MV-4-11 (cell line): Measurements from ENCODE around the gene AURKB.
A peak's percentile ranks its signal among the peaks of the same experiment; 100 is the strongest.
"Not testable (repeated sequence)": the region's sequence is repeated elsewhere in the genome, so short reads cannot be mapped to it uniquely, and the experiment has no call there.

Source experiments
- DNase-seq: peaks from one replicate; lab custom pipeline; 2025; lab: John Stamatoyannopoulos, UW

The AURKB gene

GRCh38 chr17:8187517-8188262 is 22.7 kb downstream of the AURKB start:
- peak; percentile 99 for DNase-seq

DNA sequence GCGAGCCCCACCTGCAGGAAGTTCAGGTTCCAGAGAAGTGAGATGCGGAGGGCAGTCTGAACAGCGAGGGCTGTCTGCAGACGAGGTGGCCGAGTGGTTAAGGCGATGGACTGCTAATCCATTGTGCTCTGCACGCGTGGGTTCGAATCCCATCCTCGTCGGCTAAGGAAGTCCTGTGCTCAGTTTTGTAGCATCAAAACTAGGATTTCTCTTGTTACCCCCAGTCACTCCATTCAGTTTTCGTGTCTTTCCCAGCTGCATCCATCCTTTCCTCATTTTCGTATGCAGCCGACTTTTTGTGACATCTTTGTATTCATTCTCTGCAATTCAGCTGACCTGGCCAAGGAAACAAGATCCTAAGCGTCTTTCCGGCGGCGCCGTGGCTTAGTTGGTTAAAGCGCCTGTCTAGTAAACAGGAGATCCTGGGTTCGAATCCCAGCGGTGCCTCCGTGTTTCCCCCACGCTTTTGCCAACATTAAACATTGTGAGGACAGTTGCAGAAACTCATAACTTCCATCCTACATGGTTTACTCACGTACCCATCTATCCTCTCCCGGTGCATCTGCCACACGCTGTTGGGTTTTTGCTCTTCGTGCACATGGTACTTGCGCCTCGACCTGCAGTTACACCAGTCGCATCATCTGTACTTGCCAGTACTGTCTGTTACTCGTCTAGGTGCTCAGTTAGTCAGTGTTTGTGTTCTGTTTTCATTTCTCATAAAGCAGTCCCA is 23.4 kb downstream of the AURKB start:
- peak; percentile 98 for DNase-seq

- no peak for DNase-seq
Measured at GRCh38 chr17:8186446-8186786, 24.0 kb downstream of the AURKB start.

DNA sequence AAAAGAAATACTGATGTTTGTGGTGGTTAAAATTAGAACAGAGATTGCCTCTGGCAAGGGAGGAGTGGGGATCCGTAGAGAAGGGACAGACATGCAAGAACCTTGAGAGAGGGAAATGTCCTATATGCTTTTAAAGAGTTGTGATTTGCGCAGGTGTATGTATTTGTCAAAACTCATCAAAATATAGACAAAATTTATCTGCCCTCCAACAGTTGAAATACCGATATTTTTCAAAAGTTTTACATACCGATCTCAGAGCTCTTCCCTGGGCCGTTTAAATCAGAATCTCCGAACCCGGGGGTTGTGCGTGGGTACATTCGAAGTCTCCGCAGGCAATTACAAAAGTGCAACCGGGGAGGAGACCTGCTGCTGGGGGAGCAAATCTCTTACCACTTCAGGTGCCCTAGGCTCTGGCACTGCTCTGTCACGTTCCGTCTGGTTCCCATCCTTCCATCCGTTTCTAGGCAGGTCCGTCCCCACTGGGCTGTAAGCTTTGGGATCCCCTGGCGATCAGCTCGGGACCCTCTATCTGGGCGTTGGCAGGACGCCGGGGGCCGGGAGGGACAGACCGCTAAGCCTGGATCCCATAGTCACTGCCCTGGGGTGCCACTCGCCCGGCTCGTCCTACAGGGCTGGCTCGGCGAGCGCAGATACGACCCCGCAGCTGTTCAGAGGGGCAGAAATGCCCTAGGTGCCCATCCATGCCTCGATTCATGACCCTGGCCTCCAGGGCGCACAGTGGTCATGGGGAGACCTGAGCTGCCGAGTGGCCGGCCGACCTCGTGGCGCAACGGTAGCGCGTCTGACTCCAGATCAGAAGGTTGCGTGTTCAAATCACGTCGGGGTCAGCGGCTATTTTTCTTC is 24.6 kb downstream of the AURKB start:
- peak; percentile 66 for DNase-seq

DNA sequence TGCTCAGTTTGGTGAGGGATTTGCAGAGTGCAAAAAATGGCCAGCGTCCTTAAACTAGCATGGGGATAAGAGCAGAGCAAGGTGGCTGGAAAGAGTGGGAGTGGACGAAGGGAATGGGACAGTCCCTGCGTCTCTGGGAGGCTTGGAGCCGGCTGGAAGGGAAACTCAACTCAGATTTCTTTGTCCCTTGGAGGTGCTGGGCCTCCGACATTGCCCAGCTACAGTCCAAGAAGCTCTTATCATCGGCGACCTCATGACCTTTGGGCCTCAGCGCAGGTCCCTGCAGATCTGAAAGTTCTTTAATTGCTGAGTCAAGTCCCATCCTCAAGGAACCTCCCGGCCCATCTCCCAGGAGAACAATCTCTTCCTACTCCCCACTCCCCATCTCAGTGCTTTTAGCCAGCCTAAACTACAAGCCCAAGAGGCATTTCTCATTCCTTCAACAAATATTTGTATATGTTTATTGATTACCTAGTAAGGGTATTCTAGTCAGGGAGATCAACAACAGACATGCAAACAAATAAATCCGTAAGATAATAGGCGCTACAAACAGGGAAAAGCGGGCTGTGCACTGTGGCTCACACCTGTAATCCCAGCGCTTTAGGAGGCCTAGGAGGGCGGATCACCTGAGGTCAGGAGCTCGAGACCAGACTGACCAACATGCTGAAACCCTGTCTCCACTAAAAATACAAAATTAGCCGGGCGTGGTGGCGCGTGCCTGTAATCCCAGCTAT is 33.2 kb downstream of the AURKB start:
- DNase-seq, result no peak

DNA sequence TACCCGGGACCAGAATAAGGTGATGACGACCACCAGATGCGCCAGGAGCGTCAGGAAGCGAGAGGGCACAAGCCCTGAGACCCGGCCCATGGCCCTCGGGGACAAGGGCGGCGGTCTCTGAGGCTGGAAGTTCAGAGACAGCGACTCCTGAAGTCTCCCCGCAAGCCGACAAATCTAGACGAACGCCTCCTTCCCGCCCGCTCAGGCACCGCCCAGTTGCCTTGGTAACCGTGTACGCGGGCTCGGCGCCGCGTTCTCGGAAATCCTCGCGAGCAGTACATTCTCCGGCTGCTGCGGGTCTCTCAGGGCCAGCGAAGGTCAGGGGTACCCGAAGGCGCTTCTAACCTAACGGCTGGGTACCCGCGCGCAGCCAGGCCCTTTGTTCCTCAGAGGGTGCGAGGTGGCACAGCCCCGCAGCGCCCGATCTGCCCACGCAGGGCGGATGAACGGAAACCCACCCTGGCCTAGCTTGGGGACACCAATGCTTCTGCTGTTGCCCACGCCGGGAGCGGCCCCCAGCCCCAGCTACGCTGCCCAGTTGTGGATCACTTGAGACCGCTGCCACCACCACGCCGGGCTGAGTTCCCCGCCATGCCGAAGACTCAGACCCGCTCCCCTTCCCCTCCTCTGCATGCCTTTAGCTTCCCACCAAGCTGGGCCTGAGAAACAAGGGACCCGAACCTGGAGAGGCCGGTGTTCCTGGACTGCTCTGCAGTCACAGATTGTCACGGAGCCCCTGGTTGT is 34.0 kb downstream of the AURKB start, which contains the start of gene TMEM107:
Gene TMEM107, minus strand, starts transcription at position 184 of the 744 bp plus-strand sequence. Its CDS starts 94 bp downstream, at position 90.
- peak; percentile 83 for DNase-seq

- DNase-seq, result peak; percentile 32
Measured at GRCh38 chr17:8175795-8176196, 34.6 kb downstream of the AURKB start.

DNA sequence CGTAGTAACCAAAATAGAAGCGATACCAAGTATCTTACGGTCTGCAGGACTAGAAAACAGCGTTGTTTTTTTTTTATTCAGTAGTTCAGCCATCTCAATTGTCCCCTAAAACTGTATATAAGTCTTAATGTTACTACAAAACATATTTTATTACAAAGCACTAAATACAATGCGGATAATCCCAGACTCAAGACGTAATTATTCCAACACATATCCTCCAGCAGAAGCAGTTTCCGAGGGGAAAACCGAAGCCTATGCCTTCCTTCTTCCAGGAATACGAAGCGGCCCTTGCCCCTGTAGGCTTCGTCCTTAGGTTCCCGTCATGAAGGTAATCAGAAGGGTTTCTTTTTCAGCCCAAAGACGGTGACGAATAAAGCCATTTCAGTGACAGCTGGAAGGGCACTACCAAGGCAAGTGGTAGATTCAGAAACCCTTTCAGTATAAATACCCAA is 36.5 kb downstream of the AURKB start:
- no peak for DNase-seq

DNA sequence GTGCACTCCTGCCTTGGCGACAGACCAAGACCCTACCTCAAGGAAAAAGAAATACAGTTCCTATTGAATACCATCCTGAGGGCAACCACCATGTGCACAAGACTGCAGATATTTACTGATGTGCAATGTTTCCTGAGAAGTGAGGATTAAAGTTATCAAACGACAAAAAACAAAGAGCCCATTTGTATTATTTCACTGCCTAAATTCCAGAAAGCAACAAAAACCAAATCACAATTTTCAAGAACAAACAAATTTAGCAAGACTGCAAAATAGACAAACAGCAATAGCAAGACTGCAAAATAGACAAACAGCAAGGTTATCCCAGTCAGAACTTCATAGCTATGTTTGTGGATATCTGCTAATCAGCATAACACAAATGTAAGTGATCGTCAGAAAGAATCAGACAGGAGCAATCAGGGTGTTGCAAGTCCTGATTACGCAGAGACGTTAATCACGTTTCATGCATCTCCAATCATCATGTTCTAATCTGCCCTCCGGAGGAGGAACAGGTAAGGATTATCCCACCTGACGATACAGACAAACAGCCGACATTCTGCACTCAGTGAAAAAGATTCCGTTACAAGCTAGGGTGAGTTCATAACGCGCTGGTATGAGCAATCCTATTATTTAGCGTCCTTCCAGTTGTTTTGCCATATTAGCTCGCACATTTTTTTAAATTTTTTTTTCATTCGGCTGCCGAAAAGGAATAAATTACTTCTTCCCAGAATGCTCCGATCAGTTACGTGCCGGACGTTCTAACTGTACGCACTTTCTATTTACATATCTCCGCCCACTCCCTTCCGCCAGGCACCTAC is 37.1 kb downstream of the AURKB start:
- DNase-seq, result peak; percentile 99

DNA sequence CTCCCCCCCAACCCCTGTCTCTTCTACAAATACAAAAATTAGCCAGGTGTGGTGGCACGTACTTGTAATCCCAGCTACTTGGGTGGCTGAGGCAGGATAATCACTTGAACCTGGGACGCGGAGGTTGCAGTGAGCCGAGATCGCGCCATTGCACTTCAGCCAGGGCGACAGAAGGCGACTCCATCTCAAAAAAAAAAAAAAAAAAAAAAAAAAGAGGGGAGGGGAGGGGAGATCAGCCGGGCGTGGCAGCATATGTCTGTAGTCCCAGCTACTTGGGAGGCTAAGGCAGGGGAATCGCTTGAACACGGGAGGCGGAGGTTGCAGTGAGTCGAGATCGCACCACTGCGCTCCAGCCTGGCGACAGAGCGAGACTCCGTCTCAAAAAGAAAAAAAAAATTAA is 40.2 kb downstream of the AURKB start:
- not testable (repeated sequence) for DNase-seq

GRCh38 chr17:8167526-8167925 is 42.8 kb downstream of the AURKB start:
- DNase-seq, result no peak

GRCh38 chr17:8166731-8167130 is 43.6 kb downstream of the AURKB start:
- DNase-seq, result no peak

GRCh38 chr17:8164815-8165131 is 45.6 kb downstream of the AURKB start:
- no peak for DNase-seq

DNA sequence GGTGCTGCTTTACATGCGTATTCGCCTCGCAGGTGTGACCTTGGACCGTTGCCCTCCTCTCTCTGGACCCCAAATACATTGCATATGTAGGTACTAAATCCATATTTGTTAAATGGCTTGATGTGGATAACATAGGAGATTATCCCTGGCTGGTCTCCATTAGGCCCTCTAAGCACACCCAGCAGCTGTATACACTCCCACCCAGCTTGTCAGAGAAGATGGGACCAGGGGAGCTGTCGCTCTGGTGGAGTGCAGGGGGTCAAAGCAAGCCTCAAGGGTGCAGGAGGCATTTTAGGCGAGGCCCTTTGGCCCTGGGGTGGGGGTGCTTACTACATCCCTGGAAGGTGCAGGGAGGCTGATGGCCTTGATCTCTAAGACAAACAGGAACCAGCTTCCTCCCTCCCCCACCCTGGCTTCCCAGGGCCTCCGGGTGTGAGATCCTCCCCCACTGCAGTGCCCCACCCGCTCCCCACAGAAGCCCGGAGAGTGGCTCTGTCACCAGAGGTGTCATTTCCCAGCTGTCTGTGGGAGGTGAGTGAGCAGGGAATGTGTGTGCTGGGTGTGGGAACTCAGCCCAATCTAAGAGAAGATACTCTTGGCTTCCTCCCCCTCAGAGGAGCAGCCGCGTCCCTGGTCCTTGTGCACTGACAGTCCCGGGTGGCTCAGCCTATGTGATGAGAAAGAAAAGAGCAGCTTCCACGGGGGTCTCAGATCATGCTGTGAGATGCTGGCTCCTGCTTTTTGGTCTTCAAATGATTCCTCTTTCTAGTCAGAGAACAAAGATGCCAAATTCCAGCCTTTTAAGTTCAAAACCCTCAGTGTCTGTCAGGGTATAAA is 46.2 kb downstream of the AURKB start:
- peak; percentile 84 for DNase-seq

GRCh38 chr17:8162997-8163977 is 47.1 kb downstream of the AURKB start:
- no peak for DNase-seq

DNA sequence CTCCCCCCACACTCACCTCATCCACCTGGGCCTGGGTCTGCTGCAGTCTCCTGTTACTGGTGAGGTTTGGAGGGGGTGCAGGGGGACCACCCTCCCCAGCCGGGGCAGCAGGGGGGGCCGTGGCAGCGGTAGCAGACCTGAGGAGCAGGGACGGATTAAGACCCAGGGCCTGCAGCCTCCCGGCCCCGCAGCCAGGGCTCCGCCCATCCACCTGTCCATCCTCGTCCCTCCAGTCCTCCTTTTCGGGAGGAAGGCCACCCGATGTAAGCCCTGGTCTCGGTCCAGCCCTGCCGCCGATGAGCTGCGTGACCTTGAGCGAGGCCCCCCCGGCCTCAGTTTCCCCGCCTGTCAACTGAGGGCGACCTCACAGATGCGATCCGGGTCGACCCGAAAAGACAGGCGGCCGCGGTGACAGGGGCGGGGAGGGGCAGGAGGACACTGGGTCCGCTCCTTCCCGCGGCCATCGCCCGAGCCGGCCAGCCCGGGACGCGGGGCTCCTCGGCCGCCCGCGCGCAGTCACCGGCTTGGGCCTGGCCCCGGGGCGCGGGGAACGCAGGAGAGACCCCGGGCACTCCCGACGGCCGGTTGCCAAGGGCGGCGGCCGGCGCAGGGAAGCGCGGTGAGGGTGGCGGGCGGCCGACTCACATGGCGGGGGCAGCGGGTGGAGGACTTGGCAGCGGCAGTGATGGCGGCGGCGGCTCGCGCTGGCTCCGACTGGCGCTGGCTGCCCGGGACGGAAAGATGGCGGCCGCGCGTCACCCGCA is 48.0 kb downstream of the AURKB start, which contains the start of gene VAMP2:
Gene VAMP2, minus strand, starts transcription at position 716 of the 764 bp plus-strand sequence. Its CDS starts 69 bp downstream, at position 647.
- no peak for DNase-seq
